Choroid plexus epithelial cell (primary cell): ENCODE results near the gene FZD4.

Source experiments
- DNase-seq: peaks from one replicate; pipeline ENCODE4 v3.0.0-alpha.2; 2010; ENCODE audit warnings: low read depth
- H3K4me3 ChIP-seq: 2 replicates; pipeline ENCODE4 v1.5.1; 2011; ENCODE audit warnings: low read depth, mild to moderate bottlenecking, control low read depth, low read length, moderate library complexity
- CTCF ChIP-seq: conservative IDR thresholded peaks from 2 replicates; pipeline ENCODE4 v1.5.1; 2011; ENCODE audit warnings: low read depth, mild to moderate bottlenecking, control low read depth, inconsistent platforms, low read length, moderate library complexity

The FZD4 gene

GRCh38 chr11:86934582-86934900 is 20.7 kb downstream of the FZD4 start:
- TF ChIP-seq CTCF, result no peak
- no peak for DNase-seq
- H3K4me3 ChIP-seq, result no peak overlapping the region

GRCh38 chr11:86933891-86934581 is 21.2 kb downstream of the FZD4 start:
- no peak for DNase-seq
- H3K4me3 ChIP-seq, result no peak overlapping the region
- TF ChIP-seq CTCF, result no peak

- no peak for DNase-seq
- no peak for TF ChIP-seq CTCF
- H3K4me3 ChIP-seq, result no peak overlapping the region
Observed at GRCh38 chr11:86932924-86933875, 22.0 kb downstream of the FZD4 start.

- H3K4me3 ChIP-seq, result no peak overlapping the region
- no peak for TF ChIP-seq CTCF
- DNase-seq, result no peak
Observed at GRCh38 chr11:86932259-86932585, 23.0 kb downstream of the FZD4 start.

- H3K4me3 ChIP-seq, result no peak overlapping the region
- no peak for TF ChIP-seq CTCF
- DNase-seq, result peak; percentile 42
Observed at GRCh38 chr11:86931548-86932258, 23.5 kb downstream of the FZD4 start.

- no peak for TF ChIP-seq CTCF
- no peak for DNase-seq
- H3K4me3 ChIP-seq, result no peak overlapping the region
Observed at GRCh38 chr11:86930957-86931547, 24.1 kb downstream of the FZD4 start.
